ENCODE results near the gene AIFM1.
A peak's percentile ranks its signal among the peaks of the same experiment; 100 is the strongest.

Gene AIFM1

DNA sequence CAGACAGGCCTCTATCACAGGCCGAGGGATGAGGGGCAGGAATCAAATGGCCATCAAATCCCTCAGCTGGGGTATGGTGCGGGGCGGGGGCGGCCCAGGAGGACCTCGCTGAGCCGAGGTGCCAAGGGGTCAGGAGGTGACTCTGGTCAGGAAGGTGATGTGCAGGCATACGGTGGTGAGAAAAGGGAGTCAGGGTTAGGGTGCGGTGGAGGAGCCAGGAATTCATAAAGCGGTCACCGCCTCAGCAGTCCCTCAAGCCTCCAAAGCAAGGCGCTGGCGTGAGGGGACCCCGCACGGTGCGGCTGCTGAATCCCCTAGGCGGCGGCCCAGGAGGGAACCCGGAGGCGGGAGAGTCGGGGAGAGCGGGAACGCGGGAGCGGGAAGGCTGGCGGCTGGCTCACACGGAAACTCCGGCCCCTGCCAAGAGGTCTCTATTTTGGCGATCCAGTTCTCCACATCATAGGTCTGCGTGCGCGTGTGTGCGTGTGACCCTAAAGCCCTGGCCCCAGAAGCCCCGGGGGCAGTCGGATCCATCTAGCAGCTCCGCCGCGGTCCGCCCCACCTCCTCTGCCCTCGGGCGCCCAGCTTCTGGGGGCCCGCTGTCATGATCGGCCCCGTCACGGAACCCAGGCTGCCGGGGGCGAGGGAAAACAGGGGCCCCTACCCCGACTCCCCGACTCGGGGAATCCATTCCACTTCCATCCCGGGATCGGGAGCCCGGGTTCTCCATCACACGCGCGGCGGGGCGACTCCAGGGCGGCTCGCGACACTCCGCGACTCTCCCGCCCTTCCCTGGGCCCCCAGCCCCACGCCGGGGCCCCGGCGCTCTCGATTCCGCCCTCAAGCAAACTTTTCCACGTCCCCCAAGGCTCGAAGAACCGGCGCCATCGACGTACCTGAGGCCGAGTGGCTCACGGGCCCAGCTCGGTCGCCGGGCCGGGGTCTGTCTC, 55.9 kb downstream of the AIFM1 start:
- no peak for DNase-seq (ENCODE audit: low spot score)
- peak overlapping the region; percentile 97 for H3K27ac ChIP-seq
- CTCF ChIA-PET = interaction anchor here (1.0 kb wide), 1 partner anchor 9 kb away, joined by 3 read pairs; no protein-coding TSS in a partner anchor
- TF ChIP-seq, protein P1, sequence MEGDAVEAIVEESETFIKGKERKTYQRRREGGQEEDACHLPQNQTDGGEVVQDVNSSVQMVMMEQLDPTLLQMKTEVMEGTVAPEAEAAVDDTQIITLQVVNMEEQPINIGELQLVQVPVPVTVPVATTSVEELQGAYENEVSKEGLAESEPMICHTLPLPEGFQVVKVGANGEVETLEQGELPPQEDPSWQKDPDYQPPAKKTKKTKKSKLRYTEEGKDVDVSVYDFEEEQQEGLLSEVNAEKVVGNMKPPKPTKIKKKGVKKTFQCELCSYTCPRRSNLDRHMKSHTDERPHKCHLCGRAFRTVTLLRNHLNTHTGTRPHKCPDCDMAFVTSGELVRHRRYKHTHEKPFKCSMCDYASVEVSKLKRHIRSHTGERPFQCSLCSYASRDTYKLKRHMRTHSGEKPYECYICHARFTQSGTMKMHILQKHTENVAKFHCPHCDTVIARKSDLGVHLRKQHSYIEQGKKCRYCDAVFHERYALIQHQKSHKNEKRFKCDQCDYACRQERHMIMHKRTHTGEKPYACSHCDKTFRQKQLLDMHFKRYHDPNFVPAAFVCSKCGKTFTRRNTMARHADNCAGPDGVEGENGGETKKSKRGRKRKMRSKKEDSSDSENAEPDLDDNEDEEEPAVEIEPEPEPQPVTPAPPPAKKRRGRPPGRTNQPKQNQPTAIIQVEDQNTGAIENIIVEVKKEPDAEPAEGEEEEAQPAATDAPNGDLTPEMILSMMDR (conservative IDR thresholded peaks at IDR 0.05; ENCODE audit: low read depth) = no peak
- POLR2A ChIA-PET (ENCODE audit: low non-redundant PET) = interaction anchor here (0.6 kb wide), 2 partner anchors 138 to 416 kb away, joined by 3 read pairs; no protein-coding TSS in a partner anchor

DNA sequence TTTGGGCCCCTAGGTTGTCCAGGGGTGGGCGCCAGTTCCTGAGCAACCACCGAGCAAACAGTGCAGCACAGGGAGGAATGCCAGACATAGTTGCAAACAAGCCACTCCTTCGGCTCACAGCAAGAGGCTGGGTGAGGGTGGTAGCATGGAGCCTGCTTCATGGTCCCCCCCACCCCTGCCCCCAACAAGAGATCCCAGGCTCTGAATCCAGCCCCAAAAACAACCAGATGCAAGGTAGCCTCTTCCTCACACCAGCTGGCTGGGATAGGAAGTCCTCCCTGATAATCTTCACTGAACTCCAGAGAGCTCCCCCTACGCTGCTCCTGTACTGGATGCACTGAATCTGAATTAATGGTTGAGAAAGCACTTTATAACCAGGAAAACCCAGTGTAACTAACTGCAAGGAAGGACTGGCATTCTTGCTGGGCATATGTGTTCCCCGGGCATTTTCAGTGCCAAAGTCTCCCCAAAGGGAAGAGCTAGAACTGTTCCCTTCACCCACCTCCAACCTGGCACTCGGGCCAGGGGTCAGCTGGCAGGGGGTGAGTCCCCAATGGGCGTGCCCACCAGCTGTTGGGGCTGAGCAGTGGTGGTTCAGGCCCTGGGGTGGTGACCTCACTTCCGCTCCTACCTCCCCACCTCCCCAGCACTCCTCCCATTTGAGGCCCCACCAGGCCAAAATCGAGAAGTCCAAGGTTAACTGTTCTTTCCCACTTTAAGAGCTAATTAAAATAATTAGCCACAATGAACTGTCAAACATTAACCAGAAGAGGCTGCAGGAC, 56.8 kb downstream of the AIFM1 start:
- POLR2A ChIA-PET (ENCODE audit: low non-redundant PET) = interaction anchor here (0.6 kb wide), 2 partner anchors 138 to 415 kb away, joined by 3 read pairs; no protein-coding TSS in a partner anchor
- DNase-seq (ENCODE audit: low spot score) = peak; percentile 44
- CTCF ChIA-PET = interaction anchor here (1.0 kb wide), 1 partner anchor 10 kb away, joined by 3 read pairs; no protein-coding TSS in a partner anchor
- TF ChIP-seq, protein P1 (conservative IDR thresholded peaks at IDR 0.05; ENCODE audit: low read depth) = no peak
- peak overlapping the region; percentile 97 for H3K27ac ChIP-seq

DNA sequence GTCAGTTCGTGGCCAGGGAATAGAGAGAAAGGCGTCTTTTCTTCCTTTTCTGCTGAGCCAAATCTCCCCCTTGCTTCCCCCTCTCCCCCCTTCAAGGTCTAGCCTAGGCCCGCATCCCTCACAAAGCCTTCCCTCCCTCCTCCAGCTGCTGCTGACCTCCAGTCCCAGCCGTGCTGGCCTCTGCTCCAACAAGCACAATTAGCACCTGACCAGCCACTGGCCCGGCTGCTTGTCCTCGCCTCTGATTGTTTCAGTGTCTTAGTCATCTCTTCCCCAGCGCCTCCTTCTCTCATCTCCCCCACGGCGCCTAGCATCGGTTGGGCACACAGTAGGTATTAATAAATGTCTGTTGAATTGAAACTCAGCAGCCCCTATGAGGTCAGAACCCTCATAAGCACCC, 59.6 kb downstream of the AIFM1 start:
- peak overlapping the region; percentile 47 for H3K27ac ChIP-seq
- no peak for DNase-seq (ENCODE audit: low spot score)
- CTCF ChIA-PET = no interaction called here
- POLR2A ChIA-PET (ENCODE audit: low non-redundant PET) = interaction anchor here (0.7 kb wide), 1 partner anchor 80 kb away, joined by 7 read pairs; no protein-coding TSS in a partner anchor
- TF ChIP-seq, protein P1 (conservative IDR thresholded peaks at IDR 0.05; ENCODE audit: low read depth) = no peak

DNA sequence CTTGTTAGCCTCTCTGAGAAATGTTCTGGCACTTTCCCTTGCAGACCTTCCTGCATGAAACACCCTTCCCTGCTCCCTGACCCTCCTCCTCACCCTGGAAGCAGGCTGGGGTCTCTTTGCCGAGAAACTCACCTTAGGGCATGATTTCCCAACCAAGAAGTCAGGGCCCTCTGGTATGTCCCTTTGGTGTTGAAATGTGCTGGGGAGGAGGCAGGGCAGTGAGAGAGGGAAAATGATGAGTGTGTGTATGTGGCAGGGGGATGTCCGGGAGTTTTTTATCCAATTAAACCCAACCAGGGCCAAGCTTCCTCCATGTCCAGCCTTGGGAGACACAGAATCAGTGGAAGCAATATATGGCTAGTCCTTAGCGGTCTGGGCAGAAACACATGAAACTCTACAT, 60.4 kb downstream of the AIFM1 start:
- H3K27ac ChIP-seq = peak overlapping the region; percentile 47
- no peak for DNase-seq (ENCODE audit: low spot score)
- CTCF ChIA-PET = no interaction called here
- POLR2A ChIA-PET (ENCODE audit: low non-redundant PET) = interaction anchor here (0.6 kb wide), 1 partner anchor 11 kb away, joined by 5 read pairs; no protein-coding TSS in a partner anchor
- TF ChIP-seq, protein P1 (conservative IDR thresholded peaks at IDR 0.05; ENCODE audit: low read depth) = no peak

GRCh38 chrX:130103605-130104004, 62.0 kb downstream of the AIFM1 start:
- no peak for DNase-seq (ENCODE audit: low spot score)
- ChIA-PET CTCF (no interaction called here), POLR2A (ENCODE audit: low non-redundant PET) (no interaction called here)
- H3K27ac ChIP-seq = no peak overlapping the region
- TF ChIP-seq, protein P1 (conservative IDR thresholded peaks at IDR 0.05; ENCODE audit: low read depth) = no peak

DNA sequence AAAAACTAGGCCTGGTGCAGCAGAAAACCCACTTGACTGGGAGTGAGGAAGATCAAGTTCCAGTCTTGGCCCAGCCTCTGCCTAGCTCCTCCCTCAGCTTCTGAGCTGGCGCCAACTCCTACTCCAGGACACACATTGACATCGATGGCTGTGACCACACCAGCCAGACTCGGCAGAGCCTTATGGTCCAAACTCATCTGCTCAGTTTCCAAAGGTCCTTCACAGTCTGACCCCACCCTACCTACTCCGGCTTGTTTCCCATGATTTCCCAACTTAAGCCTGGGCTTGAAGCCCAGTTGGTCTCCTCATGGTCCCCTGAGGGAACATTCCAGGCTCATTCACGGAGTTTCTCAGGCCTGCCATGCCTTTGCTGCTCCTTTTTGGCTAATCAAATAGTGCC, 65.5 kb downstream of the AIFM1 start:
- TF ChIP-seq, protein P1 (conservative IDR thresholded peaks at IDR 0.05; ENCODE audit: low read depth) = no peak
- H3K27ac ChIP-seq = peak overlapping the region; percentile 78
- ChIA-PET CTCF (no interaction called here), POLR2A (ENCODE audit: low non-redundant PET) (no interaction called here)
- DNase-seq (ENCODE audit: low spot score) = no peak

All from RWPE1 (cell line).